ENCODE results near the gene FAM177A1. TPM values are rescaled to one million over a fixed set of nuclear protein-coding genes. Genes with fewer than 3 reads are reported as not detected.

FAM177A1 gene
- polyA plus RNA-seq, 2 of the 4 experiments (the other 2 are of a cell fraction), result 76.9 to 102 TPM

GRCh38 chr14:35121887-35122695 is 76.0 kb downstream of the FAM177A1 start, which contains the start of the genes PPP2R3C and PRORP:
PPP2R3C (minus strand) TSS chr14:35121990; CDS start chr14:35121959, 31 bp downstream.
PRORP (plus strand) TSS chr14:35122552; CDS start chr14:35123246, 694 bp downstream.
- FAIRE-seq (peak; percentile 46), ATAC-seq (peak; percentile 94 to 96), DNase-seq (ENCODE audit: low read depth in 1 of 2, low spot score in 1 of 2) (peak; percentile 74 to 99)
- 1% methylated on average over 52 of the region's 57 CpGs for WGBS (ENCODE audit: missing lambda C conversion rate)
- CTCF ChIA-PET, result interaction anchor here (0.5 to 2.2 kb wide), 3 partner anchors 76 to 181 kb away, joined by 3 to 5 read pairs (median 4); partner anchors contain the start of gene FAM177A1
- Histone ChIP-seq H3K4me3 (peak within 1 kb of the TSS; percentile 90), H3K27ac (peak within 1 kb of the TSS; percentile 97 to 99), H3K9me3 (no peaks in the 10 kb centered on the region), H3K4me1 (peaks cover 11% of the 10 kb centered on the region; the same call in 1 of the 3 replicates), H3K4me2 (peak within 1 kb of the TSS; percentile 92)
- POLR2A ChIA-PET, result interaction anchor here (0.5 to 3.0 kb wide), 17 partner anchors 11 to 479 kb away, joined by 3 to 22 read pairs (median 4); partner anchors contain the start of genes FAM177A1, NFKBIA, PSMA6 and SRP54
- TF ChIP-seq EHF (CRISPR knock-in tag; IDR thresholded peaks at IDR 0.05) (peak; percentile 85; the same call in 1 of the 2 replicates), TFCP2L1 (CRISPR knock-in tag; IDR thresholded peaks at IDR 0.05) (0 out of 2 replicates have a peak, but pooled peaks have one; percentile 10), BCL3 (IDR thresholded peaks at IDR 0.05) (peak; percentile 8; the same call in 1 of the 3 replicates), POLR2A (IDR thresholded peaks at IDR 0.05; ENCODE audit: low read length) (peak; percentile 26; the same call in 1 of the 2 replicates), RNF2 (IDR thresholded peaks at IDR 0.05; ENCODE audit: borderline replicate concordance, low read depth) (no peak), REST (IDR thresholded peaks at IDR 0.05) (no peak), FOSL2 (IDR thresholded peaks at IDR 0.05) (no peak), FOSL2 (CRISPR knock-in tag; IDR thresholded peaks at IDR 0.05) (no peak), KDM5A (IDR thresholded peaks at IDR 0.05) (peak; percentile 65), BHLHE40 (IDR thresholded peaks at IDR 0.05; ENCODE audit: low read depth, low read length) (peak; percentile 62), JUN (IDR thresholded peaks at IDR 0.05) (peak; percentile 19 to 51; a peak in 3 of 5 replicates), EP300 (IDR thresholded peaks at IDR 0.05) (no peak), MAZ (IDR thresholded peaks at IDR 0.05; ENCODE audit: borderline replicate concordance, low read depth, low read length) (peak; percentile 46; the same call in 1 of the 2 replicates), CBX8 (IDR thresholded peaks at IDR 0.05) (no peak), HOXB5 (CRISPR knock-in tag; IDR thresholded peaks at IDR 0.05) (peak; percentile 90), E2F6 (IDR thresholded peaks at IDR 0.05; ENCODE audit: borderline replicate concordance, low read depth) (peak; percentile 88), HOXA7 (CRISPR knock-in tag; IDR thresholded peaks at IDR 0.05) (peak; percentile 69; the same call in 1 of the 2 replicates), GATA3 (IDR thresholded peaks at IDR 0.05; ENCODE audit: borderline replicate concordance) (no peak; the same call in 1 of the 2 replicates), CHD4 (IDR thresholded peaks at IDR 0.05; ENCODE audit: borderline replicate concordance) (no peak), JUNB (IDR thresholded peaks at IDR 0.05) (no peak), ZNF302 (CRISPR knock-in tag; IDR thresholded peaks at IDR 0.05) (peak; percentile 61; the same call in 1 of the 2 replicates), USF2 (IDR thresholded peaks at IDR 0.05) (peak; percentile 97), TP53 (CRISPR knock-in tag; IDR thresholded peaks at IDR 0.05) (peak; percentile 67; the same call in 1 of the 2 replicates), HMGXB4 (CRISPR knock-in tag; IDR thresholded peaks at IDR 0.05; ENCODE audit: borderline replicate concordance) (0 out of 2 replicates have a peak, but pooled peaks have one; percentile 23), RFX5 (IDR thresholded peaks at IDR 0.05) (0 out of 2 replicates have a peak, but pooled peaks have one; percentile 11), CEBPB (IDR thresholded peaks at IDR 0.05) (0 out of 4 replicates have a peak, but pooled peaks of 1 of the 2 experiments have one; percentile 52), MAX (IDR thresholded peaks at IDR 0.05) (peak; percentile 97), RARB (CRISPR knock-in tag; IDR thresholded peaks at IDR 0.05) (0 out of 2 replicates have a peak, but pooled peaks have one; percentile 63), MYC (IDR thresholded peaks at IDR 0.05; ENCODE audit: borderline replicate concordance, low read length) (peak; percentile 90), PHF8 (IDR thresholded peaks at IDR 0.05; ENCODE audit: borderline replicate concordance, low read depth) (peak; percentile 68; the same call in 1 of the 2 replicates), FOXS1 (CRISPR knock-in tag; IDR thresholded peaks at IDR 0.05) (0 out of 2 replicates have a peak, but pooled peaks have one; percentile 37), HEYL (CRISPR knock-in tag; IDR thresholded peaks at IDR 0.05) (0 out of 2 replicates have a peak, but pooled peaks have one; percentile 37)
